KMS-11 (cell line): ENCODE results near the gene APOA5.
A peak's percentile ranks its signal among the peaks of the same experiment; 100 is the strongest.

Experiments used
- H2AFZ ChIP-seq: fragments of 200-600 bp; sonication (generic); 2 replicates; pipeline ENCODE4 v1.6.1; 2016; ENCODE audit warnings: antibody characterized with exemption, mixed run types, low read depth
- H3K27ac ChIP-seq: fragments of 200-600 bp; sonication (generic); 2 replicates; pipeline ENCODE4 v1.6.1; 2016; ENCODE audit warnings: mild to moderate bottlenecking, mixed run types
- H3K27me3 ChIP-seq: fragments of 200-600 bp; sonication (generic); 2 replicates; pipeline ENCODE4 v1.6.1; 2017; ENCODE audit warnings: mild to moderate bottlenecking, low read depth, mixed run types, moderate library complexity; ENCODE audit not compliant: insufficient read depth
- H3K36me3 ChIP-seq: fragments of 200-600 bp; sonication (generic); 2 replicates; pipeline ENCODE4 v1.6.1; 2017; ENCODE audit warnings: mild to moderate bottlenecking, mixed run types; ENCODE audit not compliant: insufficient read depth
- H3K4me1 ChIP-seq: fragments of 200-600 bp; sonication (generic); 2 replicates; pipeline ENCODE4 v1.6.1; 2016; ENCODE audit warnings: mild to moderate bottlenecking, low read depth, mixed run types; ENCODE audit not compliant: poor library complexity, severe bottlenecking
- H3K4me2 ChIP-seq: fragments of 200-600 bp; sonication (generic); 2 replicates; pipeline ENCODE4 v1.7.0; 2016; ENCODE audit warnings: mild to moderate bottlenecking, mixed run types
- H3K4me3 ChIP-seq: fragments of 200-600 bp; sonication (generic); IDR thresholded peaks from 2 replicates; pipeline ENCODE4 v1.6.1; 2017; ENCODE audit warnings: low read depth, low read length, mixed read lengths; ENCODE audit not compliant: insufficient read depth
- H3K79me2 ChIP-seq: fragments of 200-600 bp; sonication (generic); 2 replicates; pipeline ENCODE4 v1.6.1; 2016; ENCODE audit warnings: low read depth, mixed run types; ENCODE audit not compliant: insufficient read depth
- H3K9ac ChIP-seq: fragments of 200-600 bp; sonication (generic); 2 replicates; pipeline ENCODE4 v1.6.1; 2016; ENCODE audit warnings: mild to moderate bottlenecking, mixed run types
- H4K20me1 ChIP-seq: fragments of 200-600 bp; sonication (generic); 2 replicates; pipeline ENCODE4 v1.6.1; 2016; ENCODE audit warnings: mild to moderate bottlenecking, mixed run types; ENCODE audit not compliant: insufficient read depth
- CTCF ChIP-seq: fragments of 200-600 bp; sonication (generic); conservative IDR thresholded peaks from 2 replicates; pipeline ENCODE4 v1.6.1; 2017; ENCODE audit warnings: low read depth, mild to moderate bottlenecking, antibody characterized with exemption, low read length, moderate library complexity, mixed read lengths

APOA5 gene

GRCh38 chr11:116778556-116778955 lies 13.1 kb downstream of the APOA5 start:
- Histone ChIP-seq H3K79me2 (no peaks in the 10 kb centered on the region), H3K4me2 (no peak overlapping the region), H3K36me3 (no peaks in the 10 kb centered on the region), H4K20me1 (no peaks in the 10 kb centered on the region), H2AFZ (no peak overlapping the region), H3K4me1 (peaks cover 48% of the 10 kb centered on the region), H3K27ac (no peak overlapping the region), H3K9ac (no peak overlapping the region), H3K27me3 (no peaks in the 10 kb centered on the region), H3K4me3 (no peak overlapping the region)
- TF ChIP-seq CTCF: no peak

- Histone ChIP-seq H3K4me2 (peak overlapping the region; percentile 40), H3K9ac (no peak overlapping the region), H3K79me2 (0 out of 2 replicates have a peak, but pooled peaks cover 4% of the 10 kb centered on the region), H3K27ac (peak overlapping the region; percentile 57; the same call in 1 of the 2 replicates), H3K27me3 (no peaks in the 10 kb centered on the region), H3K36me3 (no peaks in the 10 kb centered on the region), H4K20me1 (no peaks in the 10 kb centered on the region), H2AFZ (no peak overlapping the region), H3K4me1 (peaks cover 50% of the 10 kb centered on the region), H3K4me3 (no peak overlapping the region)
- no peak for TF ChIP-seq CTCF
Measured at GRCh38 chr11:116777056-116777455, 14.6 kb downstream of the APOA5 start.

- no peak overlapping the region for H3K9ac ChIP-seq
- no peaks in the 10 kb centered on the region for H4K20me1 ChIP-seq
- peak overlapping the region; percentile 57 for H3K27ac ChIP-seq
- TF ChIP-seq CTCF: no peak
- no peak overlapping the region for H2AFZ ChIP-seq
- no peaks in the 10 kb centered on the region for H3K36me3 ChIP-seq
- H3K4me1 ChIP-seq: peaks cover 54% of the 10 kb centered on the region
- H3K4me2 ChIP-seq: peak overlapping the region; percentile 40
- H3K4me3 ChIP-seq: no peak overlapping the region
- no peaks in the 10 kb centered on the region for H3K27me3 ChIP-seq
- H3K79me2 ChIP-seq: peaks cover 9% of the 10 kb centered on the region; the same call in 1 of the 2 replicates
Measured at GRCh38 chr11:116776522-116776984, 15.1 kb downstream of the APOA5 start.

GRCh38 chr11:116775975-116776374 lies 15.7 kb downstream of the APOA5 start:
- Histone ChIP-seq H2AFZ (no peak overlapping the region), H3K4me2 (peak overlapping the region; percentile 40; the same call in 1 of the 2 replicates), H3K27ac (peak overlapping the region; percentile 57; the same call in 1 of the 2 replicates), H3K36me3 (no peaks in the 10 kb centered on the region), H3K4me1 (peaks cover 56% of the 10 kb centered on the region), H3K4me3 (no peak overlapping the region), H4K20me1 (no peaks in the 10 kb centered on the region), H3K79me2 (peaks cover 15% of the 10 kb centered on the region; the same call in 1 of the 2 replicates), H3K9ac (no peak overlapping the region), H3K27me3 (no peaks in the 10 kb centered on the region)
- TF ChIP-seq CTCF: no peak
